Measurements from ENCODE around the gene CHST3. TPM values are rescaled to one million over a fixed set of nuclear protein-coding genes. Genes with fewer than 3 reads are reported as not detected.

Gene CHST3
- total RNA-seq, 4 donors from 2014 or later: 17.9 to 29.3 (median 23.2) TPM

DNA sequence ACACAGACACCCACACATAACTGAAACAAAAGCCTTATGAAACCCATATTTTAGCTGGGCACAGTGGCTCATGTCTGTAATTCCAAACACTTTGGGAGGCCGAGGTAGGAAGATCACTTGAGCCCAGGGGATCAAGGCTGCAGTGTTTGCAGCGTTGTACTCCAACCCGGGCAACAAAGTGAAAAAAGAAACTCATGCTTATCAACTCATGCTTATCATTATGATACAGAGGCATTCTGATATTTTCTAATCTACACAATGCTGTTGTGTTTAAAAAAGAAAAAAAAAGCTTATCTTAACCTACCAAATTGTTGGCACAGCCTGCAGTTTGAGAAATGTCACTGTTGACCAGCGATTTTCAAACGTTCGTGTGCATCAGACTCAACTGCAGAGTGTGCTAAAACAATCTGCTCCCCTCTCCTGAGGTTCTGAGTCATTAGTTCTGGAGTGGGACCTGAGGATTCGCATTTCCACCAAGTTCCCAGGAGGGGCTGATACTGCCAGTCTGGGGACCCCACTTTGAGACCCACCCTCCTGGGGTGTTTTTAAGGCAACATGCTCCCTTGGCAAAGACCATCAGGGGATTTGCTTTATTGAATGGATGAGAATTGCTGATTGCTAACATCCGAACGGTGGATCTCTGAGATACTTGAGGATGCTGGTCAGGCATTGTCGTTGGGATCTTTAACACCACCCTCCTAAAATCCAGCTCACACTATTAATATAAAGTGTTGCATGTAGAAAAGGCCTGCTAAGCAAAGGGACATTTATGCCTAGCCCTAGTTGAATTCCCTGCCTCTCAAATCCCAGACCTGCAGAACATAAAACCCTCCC is 16.2 kb downstream of the CHST3 start:
- WGBS: 41% methylated on average over 10 of the region's 10 CpGs
- DNase-seq (ENCODE audit: low spot score in 2 of 2): no peak
- Histone ChIP-seq H3K27me3 (no peaks in the 10 kb centered on the region), H3K4me1 (peaks cover 95% of the 10 kb centered on the region), H3K9me3 (no peaks in the 10 kb centered on the region), H3K27ac (peak overlapping the region; percentile 71), H3K4me3 (no peak overlapping the region), H3K36me3 (no peaks in the 10 kb centered on the region)
- TF ChIP-seq POLR2A (IDR thresholded peaks at IDR 0.05): no peak
- TF ChIP-seq EP300 (IDR thresholded peaks at IDR 0.05): no peak
- no peak for TF ChIP-seq POLR2AphosphoS5 (IDR thresholded peaks at IDR 0.05)
- TF ChIP-seq, protein P1, sequence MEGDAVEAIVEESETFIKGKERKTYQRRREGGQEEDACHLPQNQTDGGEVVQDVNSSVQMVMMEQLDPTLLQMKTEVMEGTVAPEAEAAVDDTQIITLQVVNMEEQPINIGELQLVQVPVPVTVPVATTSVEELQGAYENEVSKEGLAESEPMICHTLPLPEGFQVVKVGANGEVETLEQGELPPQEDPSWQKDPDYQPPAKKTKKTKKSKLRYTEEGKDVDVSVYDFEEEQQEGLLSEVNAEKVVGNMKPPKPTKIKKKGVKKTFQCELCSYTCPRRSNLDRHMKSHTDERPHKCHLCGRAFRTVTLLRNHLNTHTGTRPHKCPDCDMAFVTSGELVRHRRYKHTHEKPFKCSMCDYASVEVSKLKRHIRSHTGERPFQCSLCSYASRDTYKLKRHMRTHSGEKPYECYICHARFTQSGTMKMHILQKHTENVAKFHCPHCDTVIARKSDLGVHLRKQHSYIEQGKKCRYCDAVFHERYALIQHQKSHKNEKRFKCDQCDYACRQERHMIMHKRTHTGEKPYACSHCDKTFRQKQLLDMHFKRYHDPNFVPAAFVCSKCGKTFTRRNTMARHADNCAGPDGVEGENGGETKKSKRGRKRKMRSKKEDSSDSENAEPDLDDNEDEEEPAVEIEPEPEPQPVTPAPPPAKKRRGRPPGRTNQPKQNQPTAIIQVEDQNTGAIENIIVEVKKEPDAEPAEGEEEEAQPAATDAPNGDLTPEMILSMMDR (IDR thresholded peaks at IDR 0.05): no peak

DNA sequence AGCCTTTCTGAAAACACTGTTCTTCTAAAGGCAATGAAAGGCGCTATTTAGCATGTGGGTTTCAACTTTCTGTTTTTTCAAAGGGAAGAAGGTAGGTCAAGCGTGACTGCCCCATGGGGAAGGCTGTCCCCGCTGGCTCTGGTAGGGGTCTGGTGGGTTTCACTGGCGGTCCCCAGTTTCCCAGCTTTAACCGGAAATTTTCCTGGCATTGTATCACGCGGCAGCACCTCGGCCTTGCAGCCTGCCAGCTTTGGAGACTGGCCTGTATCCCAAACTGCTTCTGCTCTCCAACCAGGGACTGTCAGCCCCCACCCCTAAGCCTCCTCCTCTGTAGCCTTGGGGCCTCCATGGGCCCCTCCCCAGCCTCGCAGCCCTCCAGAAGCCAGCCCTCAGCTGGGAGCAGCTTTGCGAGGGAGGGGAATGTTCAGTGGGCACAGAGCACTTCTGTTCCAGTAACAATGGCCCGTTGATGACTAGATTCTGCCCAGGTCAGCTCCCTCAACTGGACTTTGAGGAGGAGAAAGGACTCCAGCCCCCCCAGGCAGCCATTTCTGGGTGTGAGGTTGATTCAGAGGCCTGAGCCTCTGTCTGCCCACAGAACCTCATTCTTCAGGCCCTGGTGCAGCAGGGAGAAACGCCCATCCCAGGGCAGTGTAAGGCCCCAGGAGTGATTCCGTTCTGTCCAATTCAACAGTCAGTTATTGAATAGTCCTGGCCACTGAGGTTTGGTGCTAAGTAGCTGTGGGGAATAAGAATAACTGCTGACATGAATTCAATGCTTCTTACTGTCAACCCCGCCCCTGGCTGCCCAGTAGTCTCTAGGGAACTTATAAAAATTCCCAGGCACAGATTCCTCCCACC is 17.1 kb downstream of the CHST3 start:
- H3K4me3 ChIP-seq: no peak overlapping the region
- H3K36me3 ChIP-seq: no peaks in the 10 kb centered on the region
- peaks cover 95% of the 10 kb centered on the region for H3K4me1 ChIP-seq
- H3K27me3 ChIP-seq: no peaks in the 10 kb centered on the region
- H3K27ac ChIP-seq: peak overlapping the region; percentile 71
- no peaks in the 10 kb centered on the region for H3K9me3 ChIP-seq
- WGBS: 37% methylated on average over 11 of the region's 14 CpGs
- DNase-seq (ENCODE audit: low spot score in 2 of 2): no peak
- no peak for TF ChIP-seq POLR2AphosphoS5 (IDR thresholded peaks at IDR 0.05)
- TF ChIP-seq EP300 (IDR thresholded peaks at IDR 0.05): no peak
- TF ChIP-seq POLR2A (IDR thresholded peaks at IDR 0.05): no peak
- TF ChIP-seq, protein P1 (IDR thresholded peaks at IDR 0.05): no peak

GRCh38 chr10:71981876-71982230 is 17.7 kb downstream of the CHST3 start:
- DNase-seq (ENCODE audit: low spot score in 2 of 2): no peak
- Histone ChIP-seq H3K27me3 (no peaks in the 10 kb centered on the region), H3K4me1 (peaks cover 95% of the 10 kb centered on the region), H3K36me3 (no peaks in the 10 kb centered on the region), H3K27ac (peak overlapping the region; percentile 71), H3K4me3 (no peak overlapping the region), H3K9me3 (no peaks in the 10 kb centered on the region)
- WGBS: 67% methylated on average over 1 of the region's 1 CpG
- TF ChIP-seq POLR2AphosphoS5 (IDR thresholded peaks at IDR 0.05) (no peak), POLR2A (IDR thresholded peaks at IDR 0.05) (no peak), EP300 (IDR thresholded peaks at IDR 0.05) (no peak)
- TF ChIP-seq, protein P1 (IDR thresholded peaks at IDR 0.05): no peak

GRCh38 chr10:71982269-71983178 is 18.3 kb downstream of the CHST3 start:
- WGBS: 74% methylated on average over 10 of the region's 10 CpGs
- Histone ChIP-seq H3K27me3 (no peaks in the 10 kb centered on the region), H3K4me3 (no peak overlapping the region), H3K9me3 (no peaks in the 10 kb centered on the region), H3K36me3 (no peaks in the 10 kb centered on the region), H3K4me1 (peaks cover 92% of the 10 kb centered on the region), H3K27ac (peak overlapping the region; percentile 71)
- TF ChIP-seq, protein P1 (IDR thresholded peaks at IDR 0.05): no peak
- TF ChIP-seq EP300 (IDR thresholded peaks at IDR 0.05): no peak
- TF ChIP-seq POLR2A (IDR thresholded peaks at IDR 0.05): no peak
- no peak for TF ChIP-seq POLR2AphosphoS5 (IDR thresholded peaks at IDR 0.05)
- DNase-seq (ENCODE audit: low spot score in 2 of 2): no peak

Measured in suprapubic skin (tissue), 4 donors.